AG04450 (cell line): ENCODE results near the gene LAMTOR2. TPM values are rescaled to one million over a fixed set of nuclear protein-coding genes. Genes with fewer than 3 reads are reported as not detected.
"Not testable (repeated sequence)": the region's sequence is repeated elsewhere in the genome, so short reads cannot be mapped to it uniquely, and the experiment has no call there.

Experiments used
- CTCF ChIA-PET: fragments of 300-600, 350-600 bp; formaldehyde crosslinking; extraction: SDS; loops from one replicate; lab custom pipeline; 2022; ENCODE audit warnings: antibody characterized with exemption, inconsistent platforms; lab: Charles Lee
- POLR2A ChIA-PET: fragments of 350-600 bp; formaldehyde crosslinking; extraction: SDS; loops from one replicate; lab custom pipeline; 2021; ENCODE audit warnings: antibody characterized with exemption, inconsistent platforms; lab: Yijun Ruan, JAX
- DNase-seq: peaks from one replicate; pipeline ENCODE4 v3.0.0-alpha.2; 2011; ENCODE audit warnings: low read depth, low spot score
- H3K27ac ChIP-seq: one replicate; pipeline ENCODE4 v1.5.1; 2012; ENCODE audit warnings: low read depth, low read length, control low read depth
- H3K27me3 ChIP-seq: one replicate; pipeline ENCODE4 v1.6.0; 2012; ENCODE audit warnings: low read length; ENCODE audit not compliant: control insufficient read depth, insufficient read depth
- H3K4me3 ChIP-seq: 2 replicates; pipeline ENCODE4 v1.5.1; 2011; ENCODE audit warnings: mild to moderate bottlenecking, low read depth, low read length, control low read depth
- H3K9me3 ChIP-seq: 2 replicates; pipeline ENCODE4 v1.5.1; 2012; ENCODE audit warnings: low read length; ENCODE audit not compliant: control insufficient read depth, insufficient read depth
- polyA plus RNA-seq: library from polyadenylated mRNA; depleted of rRNA; stranded (reverse); fragments of >200 nt; gene quantifications from 2 replicates; pipeline ENCODE4 v1.2.3, GENCODE V29; 2011
- TF ChIP-seq, protein P1 (sequence below): IDR thresholded peaks from 2 replicates; pipeline ENCODE4 v1.5.1; 2011; ENCODE audit warnings: low read depth, low read length, control low read depth, inconsistent platforms

The LAMTOR2 gene
- polyA plus RNA-seq, 1 experiment, result 42.4 TPM

DNA sequence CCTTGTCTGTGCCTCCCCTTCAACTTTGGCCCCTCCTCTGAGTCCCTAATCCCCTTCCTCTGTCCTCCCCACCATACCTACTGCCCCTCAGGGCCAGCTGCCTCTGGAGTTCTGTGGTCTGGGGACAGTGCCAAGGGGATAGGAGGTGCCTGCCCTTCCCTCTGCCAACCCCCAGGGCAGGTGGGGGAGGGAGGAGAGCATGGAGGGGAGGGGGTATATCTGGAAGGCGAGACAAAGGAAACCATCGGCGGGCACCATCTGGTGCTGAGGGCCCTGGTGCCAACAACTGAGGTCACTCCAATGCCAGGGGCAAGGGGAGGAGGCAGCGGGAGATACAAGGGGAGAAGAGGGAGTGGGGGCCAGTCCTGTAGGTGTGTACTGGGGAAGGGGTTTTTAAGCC lies 16.0 kb downstream of the LAMTOR2 start:
- Histone ChIP-seq H3K27ac (no peak overlapping the region), H3K4me3 (no peak overlapping the region), H3K9me3 (no peaks in the 10 kb centered on the region), H3K27me3 (no peaks in the 10 kb centered on the region)
- DNase-seq, result no peak
- TF ChIP-seq, protein P1, sequence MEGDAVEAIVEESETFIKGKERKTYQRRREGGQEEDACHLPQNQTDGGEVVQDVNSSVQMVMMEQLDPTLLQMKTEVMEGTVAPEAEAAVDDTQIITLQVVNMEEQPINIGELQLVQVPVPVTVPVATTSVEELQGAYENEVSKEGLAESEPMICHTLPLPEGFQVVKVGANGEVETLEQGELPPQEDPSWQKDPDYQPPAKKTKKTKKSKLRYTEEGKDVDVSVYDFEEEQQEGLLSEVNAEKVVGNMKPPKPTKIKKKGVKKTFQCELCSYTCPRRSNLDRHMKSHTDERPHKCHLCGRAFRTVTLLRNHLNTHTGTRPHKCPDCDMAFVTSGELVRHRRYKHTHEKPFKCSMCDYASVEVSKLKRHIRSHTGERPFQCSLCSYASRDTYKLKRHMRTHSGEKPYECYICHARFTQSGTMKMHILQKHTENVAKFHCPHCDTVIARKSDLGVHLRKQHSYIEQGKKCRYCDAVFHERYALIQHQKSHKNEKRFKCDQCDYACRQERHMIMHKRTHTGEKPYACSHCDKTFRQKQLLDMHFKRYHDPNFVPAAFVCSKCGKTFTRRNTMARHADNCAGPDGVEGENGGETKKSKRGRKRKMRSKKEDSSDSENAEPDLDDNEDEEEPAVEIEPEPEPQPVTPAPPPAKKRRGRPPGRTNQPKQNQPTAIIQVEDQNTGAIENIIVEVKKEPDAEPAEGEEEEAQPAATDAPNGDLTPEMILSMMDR, result no peak
- CTCF ChIA-PET, result no interaction called here
- POLR2A ChIA-PET, result interaction anchor here (0.7 kb wide), 1 partner anchor 433 kb away, joined by 4 read pairs; no protein-coding TSS in a partner anchor

DNA sequence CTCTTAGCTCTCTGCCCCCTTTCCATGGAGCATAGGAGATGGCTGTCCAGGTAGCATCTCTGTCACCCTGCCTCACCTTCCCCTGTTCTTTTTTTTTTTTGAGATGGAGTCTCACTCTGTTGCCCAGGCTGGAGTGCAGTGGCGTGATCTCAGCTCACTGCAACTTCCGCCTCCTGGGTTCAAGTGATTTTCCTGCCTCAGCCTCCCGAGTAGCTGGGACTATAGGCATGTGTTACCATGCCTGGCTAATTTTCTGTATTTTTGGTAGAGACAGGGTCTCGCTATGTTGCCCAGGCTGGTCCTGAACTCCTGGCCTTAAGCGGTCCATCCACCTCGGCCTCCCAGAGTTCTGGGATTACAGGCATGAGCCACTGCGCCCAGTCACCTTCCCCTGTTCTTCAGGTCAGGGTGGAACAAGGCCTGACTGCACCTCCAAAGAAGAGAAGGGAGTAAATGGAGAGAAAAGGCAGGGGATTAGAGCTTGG lies 16.8 kb downstream of the LAMTOR2 start:
- DNase-seq, H3K27me3 ChIP-seq, H3K27ac ChIP-seq, H3K9me3 ChIP-seq, CTCF ChIA-PET, H3K4me3 ChIP-seq: not testable (repeated sequence)
- POLR2A ChIA-PET, result interaction anchor here (0.6 to 0.7 kb wide), 2 partner anchors 36 to 432 kb away, joined by 4 to 9 read pairs; no protein-coding TSS in a partner anchor

DNA sequence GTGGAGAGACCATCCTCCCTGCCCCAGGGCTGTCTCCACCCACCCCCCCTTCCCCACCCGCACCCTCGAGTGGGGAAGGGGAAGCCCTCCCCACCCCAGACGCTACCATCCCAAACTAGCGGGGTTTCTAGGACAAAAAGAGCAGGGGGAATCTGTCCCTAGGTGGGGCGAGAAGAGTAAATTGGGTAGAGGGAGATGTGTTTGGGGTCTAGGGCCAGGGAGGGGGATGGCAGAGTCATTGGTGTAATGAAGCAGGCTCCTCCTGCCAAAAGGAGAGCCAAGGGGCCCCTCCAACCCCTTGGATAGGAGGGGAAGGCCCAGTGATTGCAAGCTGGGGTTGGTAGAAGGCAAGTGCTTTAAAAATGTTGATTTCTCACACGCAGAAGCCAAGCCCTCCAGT lies 17.7 kb downstream of the LAMTOR2 start:
- no peak for DNase-seq
- ChIA-PET CTCF (interaction anchor here (0.6 kb wide), 1 partner anchor 153 kb away, joined by 7 read pairs; no protein-coding TSS in a partner anchor), POLR2A (no interaction called here)
- no peaks in the 10 kb centered on the region for H3K27me3 ChIP-seq
- TF ChIP-seq, protein P1, result no peak
- H3K9me3 ChIP-seq, result no peaks in the 10 kb centered on the region; the same call in 1 of the 2 replicates
- H3K27ac ChIP-seq, result no peak overlapping the region
- no peak overlapping the region for H3K4me3 ChIP-seq

DNA sequence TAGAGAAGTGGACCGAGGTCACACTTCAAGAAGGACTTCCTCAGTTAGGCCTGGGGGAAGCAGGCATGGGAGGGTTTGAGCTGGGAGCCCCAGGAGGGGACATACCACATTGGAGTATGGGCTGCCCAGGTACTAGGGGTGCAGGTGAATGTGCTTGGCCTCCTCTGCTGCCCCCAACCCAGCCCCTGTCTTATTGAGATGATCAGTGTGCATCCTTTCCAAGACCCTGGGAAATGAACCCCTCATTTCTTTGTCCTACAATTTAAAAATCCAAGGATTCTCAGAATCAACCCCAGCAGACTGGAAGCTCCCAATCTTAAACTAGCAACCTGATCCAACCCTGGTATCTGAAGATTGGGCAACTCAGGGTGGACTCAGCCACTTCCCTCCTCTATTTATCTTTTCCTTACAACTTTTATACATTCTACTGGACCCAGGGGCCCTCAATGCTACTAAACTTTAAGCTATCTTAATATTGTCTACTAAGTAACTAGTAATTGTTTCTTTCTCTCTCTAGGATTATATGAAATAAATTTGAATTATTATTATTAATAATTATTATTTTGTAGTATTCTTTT lies 18.6 kb downstream of the LAMTOR2 start:
- DNase-seq, result no peak
- Histone ChIP-seq H3K9me3 (no peaks in the 10 kb centered on the region; the same call in 1 of the 2 replicates), H3K27me3 (no peaks in the 10 kb centered on the region), H3K4me3 (no peak overlapping the region), H3K27ac (no peak overlapping the region)
- ChIA-PET POLR2A (interaction anchor here (0.6 kb wide), 1 partner anchor 44 kb away, joined by 3 read pairs; no protein-coding TSS in a partner anchor), CTCF (interaction anchor here (0.6 to 1.1 kb wide), 2 partner anchors 55 to 159 kb away, joined by 3 to 4 read pairs; no protein-coding TSS in a partner anchor)
- TF ChIP-seq, protein P1, result no peak

DNA sequence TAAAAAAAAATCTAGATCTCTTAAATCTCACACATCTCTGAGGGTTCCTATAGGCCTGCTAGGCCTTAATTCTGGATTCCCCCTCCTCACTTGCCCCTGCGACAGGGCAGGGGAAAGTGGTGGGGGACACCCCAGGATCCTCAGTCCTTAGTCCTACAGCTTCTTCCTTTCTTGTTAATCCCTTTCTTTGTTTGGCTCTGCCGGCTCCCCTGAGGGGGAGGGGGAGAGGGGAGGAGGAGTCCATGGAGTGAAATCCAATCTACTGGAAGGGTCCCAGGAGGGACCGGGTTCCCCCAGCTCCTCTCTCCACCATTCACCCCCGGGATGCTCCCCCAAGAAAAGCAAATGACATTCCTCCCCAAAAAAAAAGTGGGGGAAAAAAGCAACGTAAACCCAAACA lies 19.2 kb downstream of the LAMTOR2 start:
- DNase-seq, result no peak
- CTCF ChIA-PET, result interaction anchor here (1.1 kb wide), 1 partner anchor 55 kb away, joined by 3 read pairs; no protein-coding TSS in a partner anchor
- no peaks in the 10 kb centered on the region for H3K27me3 ChIP-seq
- no peaks in the 10 kb centered on the region; the same call in 1 of the 2 replicates for H3K9me3 ChIP-seq
- TF ChIP-seq, protein P1, result no peak
- H3K4me3 ChIP-seq, result no peak overlapping the region
- POLR2A ChIA-PET, result no interaction called here
- no peak overlapping the region for H3K27ac ChIP-seq
